Right lobe of liver (tissue), 6 donors: Measurements from ENCODE around the gene LLGL2. TPM values are rescaled to one million over a fixed set of nuclear protein-coding genes. Genes with fewer than 3 reads are reported as not detected.
A peak's percentile ranks its signal among the peaks of the same experiment; 100 is the strongest.

Source experiments
- ATAC-seq, 4 donors: fragments of 200-7000 bp; cut with Tn5 transposase; one replicate each; pipeline ENCODE4 v1.9.1; 2020; ENCODE audit warnings: mild to moderate bottlenecking in 4 of 4, moderate library complexity in 4 of 4
- DNase-seq, 3 donors: peaks; one replicate each; pipeline ENCODE4 v3.0.0-alpha.2; 2020
- H3K27ac ChIP-seq, 3 donors: fragments of 200-600 bp; one replicate each; pipeline ENCODE4 v1.8.0; 2022
- H3K27me3 ChIP-seq, 2 donors: fragments of 200-600 bp; one replicate each; pipeline ENCODE4 v1.8.0; 2022
- H3K36me3 ChIP-seq, 4 donors: fragments of 200-600 bp; sonication (generic) in 1 of 4; one replicate each; pipeline versions ENCODE4 v1.5.1 to v1.8.0; 2017 to 2022; ENCODE audit warnings: control low read depth in 1 of 4
- H3K4me1 ChIP-seq, 4 donors: fragments of 200-600 bp; sonication (generic) in 1 of 4; one replicate each; pipeline versions ENCODE4 v1.5.1 to v1.8.0; 2017 to 2022; ENCODE audit warnings: control low read depth in 1 of 4
- H3K4me3 ChIP-seq, 3 donors: fragments of 200-600 bp; one replicate each; pipeline ENCODE4 v1.8.0; 2022
- H3K9me3 ChIP-seq, 4 donors: fragments of 200-600 bp; sonication (generic) in 1 of 4; one replicate each; pipeline versions ENCODE4 v1.5.1 to v1.8.0; 2017 to 2022; ENCODE audit warnings: control low read depth in 1 of 4
- POLR2A ChIP-seq: fragments of 450-650 bp; IDR thresholded peaks from one replicate; pipeline ENCODE4 v1.6.1; 2017; ENCODE audit warnings: antibody characterized with exemption, mild to moderate bottlenecking
- WGBS: methylation state at CpG from one replicate; pipeline ENCODE4 v1.1.6; 2018; ENCODE audit warnings: low coverage, low lambda C conversion rate; ENCODE audit not compliant: insufficient coverage; ENCODE audit errors: missing lambda C conversion rate; 5-methylcytosine and 5-hydroxymethylcytosine counted together
- intact Hi-C, 2 donors: fragments of 100-400 bp; cut with DNase I; formaldehyde crosslinking; loops; one replicate each; pipeline versions ENCODE4 v1.11.2 to v1.14.1; 2022
- total RNA-seq, 6 experiments: library from RNA; depleted of rRNA in 2 of 6; stranded (reverse); fragments of >200 nt in 2 of 6; fragmentation: NEBNext Ultra II Directional in 3 of 6; extraction: Animal tissue kit (Norgen Biotek cat#: 25700) in 3 of 6; gene quantifications; one replicate each; pipeline versions ENCODE4 v1.1.0 to v1.2.4, GENCODE V29; 2016 to 2023
- TF ChIP-seq, protein P1 (sequence below), 4 donors: fragments of 200-600 bp in 3 of 4; fragments of 450-650 bp in 1 of 4; IDR thresholded peaks; one replicate each; pipeline versions ENCODE4 v1.5.1 to v1.8.0; 2016 to 2022; ENCODE audit warnings: antibody characterized with exemption in 4 of 4, mild to moderate bottlenecking in 2 of 4
- donor health status: DM: no; HTN: yes; CAD: no.
- donor health status: DM: no; HTN: no; CAD: no.
- donor health status: DM: no; HTN: no; CAD: no.
- donor health status: DM: no; HTN: yes; CAD: no.
- donor health status: DM: no; HTN: yes; CAD: no.

LLGL2 gene
- total RNA-seq, 6 experiments from 2014 or later, result 32.8 to 71.4 (median 44.6) TPM

GRCh38 chr17:75546181-75546580 is 20.7 kb downstream of the LLGL2 start:
- Histone ChIP-seq H3K27ac (no peak overlapping the region), H3K36me3 (no peaks in the 10 kb centered on the region), H3K4me1 (peaks cover 0 to 18% (median 2%) of the 10 kb centered on the region in 4 donors), H3K9me3 (no peaks in the 10 kb centered on the region), H3K27me3 (no peaks in the 10 kb centered on the region), H3K4me3 (no peak overlapping the region)
- TF ChIP-seq, protein P1, sequence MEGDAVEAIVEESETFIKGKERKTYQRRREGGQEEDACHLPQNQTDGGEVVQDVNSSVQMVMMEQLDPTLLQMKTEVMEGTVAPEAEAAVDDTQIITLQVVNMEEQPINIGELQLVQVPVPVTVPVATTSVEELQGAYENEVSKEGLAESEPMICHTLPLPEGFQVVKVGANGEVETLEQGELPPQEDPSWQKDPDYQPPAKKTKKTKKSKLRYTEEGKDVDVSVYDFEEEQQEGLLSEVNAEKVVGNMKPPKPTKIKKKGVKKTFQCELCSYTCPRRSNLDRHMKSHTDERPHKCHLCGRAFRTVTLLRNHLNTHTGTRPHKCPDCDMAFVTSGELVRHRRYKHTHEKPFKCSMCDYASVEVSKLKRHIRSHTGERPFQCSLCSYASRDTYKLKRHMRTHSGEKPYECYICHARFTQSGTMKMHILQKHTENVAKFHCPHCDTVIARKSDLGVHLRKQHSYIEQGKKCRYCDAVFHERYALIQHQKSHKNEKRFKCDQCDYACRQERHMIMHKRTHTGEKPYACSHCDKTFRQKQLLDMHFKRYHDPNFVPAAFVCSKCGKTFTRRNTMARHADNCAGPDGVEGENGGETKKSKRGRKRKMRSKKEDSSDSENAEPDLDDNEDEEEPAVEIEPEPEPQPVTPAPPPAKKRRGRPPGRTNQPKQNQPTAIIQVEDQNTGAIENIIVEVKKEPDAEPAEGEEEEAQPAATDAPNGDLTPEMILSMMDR (IDR thresholded peaks at IDR 0.05), result no peak
- TF ChIP-seq POLR2A, result no peak
- WGBS, result 75% methylated on average over 9 of the region's 13 CpGs
- intact Hi-C loops, result no loop called here
- DNase-seq (no peak), ATAC-seq (peak in 1 of 4 donors; percentile 21)

DNA sequence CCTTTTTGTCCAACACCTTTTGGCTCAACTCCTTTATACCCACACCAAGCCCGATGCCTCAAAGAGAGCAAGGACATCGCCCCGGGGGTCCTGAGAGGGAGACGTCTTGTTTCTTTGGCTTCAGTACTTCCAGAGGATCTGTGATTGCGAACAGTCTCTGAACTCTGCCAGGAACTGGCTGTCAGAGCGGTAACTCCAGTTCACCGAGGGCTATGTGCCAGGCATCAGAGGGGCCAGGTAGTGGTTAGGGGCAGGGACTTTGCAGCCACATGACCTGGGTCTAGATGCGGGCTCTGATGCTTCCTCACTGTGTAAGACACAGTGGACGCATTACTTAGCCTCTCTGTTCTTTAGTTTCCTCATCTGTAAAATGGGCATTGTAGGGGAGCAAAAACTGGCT is 21.6 kb downstream of the LLGL2 start:
- no peak overlapping the region for H3K27ac ChIP-seq
- 97% methylated on average over 5 of the region's 9 CpGs for WGBS

GRCh38 chr17:75548813-75549212 is 23.3 kb downstream of the LLGL2 start:
- H3K27ac ChIP-seq, result no peak overlapping the region
- no peaks in the 10 kb centered on the region for H3K36me3 ChIP-seq
- DNase-seq (no peak), ATAC-seq (no peak)
- TF ChIP-seq, protein P1 (IDR thresholded peaks at IDR 0.05), result no peak
- TF ChIP-seq POLR2A, result no peak
- intact Hi-C loops, result no loop called here
- 72% methylated on average over 3 of the region's 5 CpGs for WGBS
- no peaks in the 10 kb centered on the region for H3K4me1 ChIP-seq
- no peaks in the 10 kb centered on the region for H3K9me3 ChIP-seq
- H3K4me3 ChIP-seq, result no peak overlapping the region
- no peaks in the 10 kb centered on the region for H3K27me3 ChIP-seq

More for the DNA sequence above, 21.6 kb downstream of the LLGL2 start:
- Histone ChIP-seq H3K9me3 (no peaks in the 10 kb centered on the region), H3K4me1 (peaks cover 0 to 12% (median 2%) of the 10 kb centered on the region in 4 donors), H3K27me3 (no peaks in the 10 kb centered on the region), H3K4me3 (no peak overlapping the region), H3K36me3 (no peaks in the 10 kb centered on the region)
- TF ChIP-seq, protein P1 (IDR thresholded peaks at IDR 0.05), result no peak
- TF ChIP-seq POLR2A, result no peak
- DNase-seq, result no peak
- intact Hi-C loops, result no loop called here
- no peak for ATAC-seq

DNA sequence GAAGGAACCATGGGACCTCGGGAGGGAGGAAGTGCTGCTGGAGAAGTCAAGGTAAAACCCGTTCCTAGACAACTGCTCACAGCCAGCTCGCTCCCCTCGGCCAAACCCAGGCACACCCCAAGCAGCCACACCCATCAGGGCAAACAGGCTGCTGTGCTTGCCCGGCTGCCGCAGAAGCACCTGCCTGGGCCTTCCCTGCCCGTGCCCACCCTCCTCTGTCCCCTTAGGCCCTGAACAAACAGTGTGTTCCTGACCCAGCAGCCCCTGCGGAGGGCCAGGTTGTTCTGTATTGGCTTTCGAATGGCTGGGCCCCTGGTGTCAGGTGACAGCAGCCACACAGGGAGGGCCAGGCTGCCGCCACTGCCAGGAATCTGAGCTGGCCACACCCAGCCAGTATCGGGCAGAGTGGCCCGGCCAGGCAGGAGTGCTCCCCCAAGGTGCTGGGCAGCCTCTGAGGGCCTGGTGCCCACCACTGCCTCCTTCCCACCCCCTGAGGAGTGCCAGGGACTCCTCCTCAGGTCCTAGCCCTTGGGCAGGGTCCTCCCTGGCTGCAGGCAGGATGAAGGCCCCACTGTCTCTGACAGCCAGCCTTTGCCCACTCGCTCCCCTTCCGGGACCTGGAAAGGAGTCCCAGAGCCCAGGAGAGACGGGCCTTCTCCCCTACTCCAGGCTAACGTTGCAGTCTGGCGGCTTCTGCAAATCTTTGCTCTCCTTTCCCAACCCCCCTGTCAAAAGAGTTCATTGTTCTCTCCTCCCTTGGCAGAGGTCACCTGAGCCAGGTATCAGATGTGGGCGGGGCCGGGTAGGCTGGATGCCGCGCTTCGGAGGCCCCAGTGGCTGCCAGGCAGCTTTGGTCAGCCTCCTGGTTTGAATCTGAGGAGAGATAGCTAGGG is 24.0 kb downstream of the LLGL2 start:
- intact Hi-C loops, result no loop called here
- DNase-seq, result peak in 1 of 3 donors; percentile 60
- Histone ChIP-seq H3K36me3 (no peaks in the 10 kb centered on the region), H3K27ac (no peak overlapping the region), H3K9me3 (no peaks in the 10 kb centered on the region), H3K4me1 (no peaks in the 10 kb centered on the region), H3K4me3 (no peak overlapping the region), H3K27me3 (no peaks in the 10 kb centered on the region)
- 70% methylated on average over 6 of the region's 22 CpGs for WGBS
- ATAC-seq, result peak; percentile 46 to 72 (median 56)
- TF ChIP-seq, protein P1 (IDR thresholded peaks at IDR 0.05), result no peak
- no peak for TF ChIP-seq POLR2A
